22Rv1 (cell line): ENCODE results near the gene CDKL2.

Experiments used
- ZFX ChIP-seq: fragments of 450-650 bp; IDR thresholded peaks from 2 replicates; pipeline ENCODE4 v1.6.1; 2017; ENCODE audit warnings: antibody characterized with exemption, borderline replicate concordance
- TF ChIP-seq, protein P1 (sequence below): fragments of 450-650 bp; IDR thresholded peaks from 2 replicates; pipeline ENCODE4 v1.5.1; 2017; ENCODE audit warnings: mild to moderate bottlenecking

DNA sequence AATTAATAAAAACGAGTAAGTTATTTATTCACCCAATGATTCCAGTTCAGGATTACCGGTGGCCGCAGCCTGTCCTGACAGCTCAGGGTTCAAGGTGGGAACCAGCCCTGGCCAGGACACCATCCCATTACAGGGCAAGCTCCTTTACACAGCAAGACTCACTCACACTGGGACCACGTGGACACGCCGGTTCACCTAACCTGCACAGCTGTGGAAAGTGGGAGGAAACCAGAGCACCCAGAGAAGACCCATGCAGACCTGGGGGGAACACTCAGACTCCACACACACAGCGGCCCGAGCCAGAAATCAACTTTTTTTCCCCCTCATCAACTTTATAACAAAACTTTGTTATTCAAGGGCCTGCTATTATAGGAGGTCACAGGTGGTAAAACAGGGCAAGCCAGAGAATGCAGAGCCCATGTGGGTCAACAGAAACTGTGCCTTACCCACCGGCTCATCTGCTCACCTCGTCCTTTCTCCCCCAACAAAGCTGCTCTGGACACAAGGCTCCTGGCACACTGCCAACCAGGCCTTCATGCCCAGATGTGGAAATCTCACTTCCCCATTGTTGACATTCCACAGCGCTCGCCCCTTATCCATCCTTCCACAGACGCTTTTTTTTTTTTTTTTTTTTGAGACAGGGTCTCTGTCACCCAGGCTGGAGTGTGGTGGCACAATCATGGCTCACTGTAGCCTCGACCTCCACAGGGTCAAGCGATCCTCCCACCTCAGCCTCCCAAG is 82.5 kb downstream of the CDKL2 start:
- TF ChIP-seq, protein P1, sequence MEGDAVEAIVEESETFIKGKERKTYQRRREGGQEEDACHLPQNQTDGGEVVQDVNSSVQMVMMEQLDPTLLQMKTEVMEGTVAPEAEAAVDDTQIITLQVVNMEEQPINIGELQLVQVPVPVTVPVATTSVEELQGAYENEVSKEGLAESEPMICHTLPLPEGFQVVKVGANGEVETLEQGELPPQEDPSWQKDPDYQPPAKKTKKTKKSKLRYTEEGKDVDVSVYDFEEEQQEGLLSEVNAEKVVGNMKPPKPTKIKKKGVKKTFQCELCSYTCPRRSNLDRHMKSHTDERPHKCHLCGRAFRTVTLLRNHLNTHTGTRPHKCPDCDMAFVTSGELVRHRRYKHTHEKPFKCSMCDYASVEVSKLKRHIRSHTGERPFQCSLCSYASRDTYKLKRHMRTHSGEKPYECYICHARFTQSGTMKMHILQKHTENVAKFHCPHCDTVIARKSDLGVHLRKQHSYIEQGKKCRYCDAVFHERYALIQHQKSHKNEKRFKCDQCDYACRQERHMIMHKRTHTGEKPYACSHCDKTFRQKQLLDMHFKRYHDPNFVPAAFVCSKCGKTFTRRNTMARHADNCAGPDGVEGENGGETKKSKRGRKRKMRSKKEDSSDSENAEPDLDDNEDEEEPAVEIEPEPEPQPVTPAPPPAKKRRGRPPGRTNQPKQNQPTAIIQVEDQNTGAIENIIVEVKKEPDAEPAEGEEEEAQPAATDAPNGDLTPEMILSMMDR, result no peak
- no peak for TF ChIP-seq ZFX
